Measurements from ENCODE around the gene PAX2.

The PAX2 gene

GRCh38 chr10:100836891-100837290 lies 91.5 kb downstream of the PAX2 start:
- TF ChIP-seq, protein P1, sequence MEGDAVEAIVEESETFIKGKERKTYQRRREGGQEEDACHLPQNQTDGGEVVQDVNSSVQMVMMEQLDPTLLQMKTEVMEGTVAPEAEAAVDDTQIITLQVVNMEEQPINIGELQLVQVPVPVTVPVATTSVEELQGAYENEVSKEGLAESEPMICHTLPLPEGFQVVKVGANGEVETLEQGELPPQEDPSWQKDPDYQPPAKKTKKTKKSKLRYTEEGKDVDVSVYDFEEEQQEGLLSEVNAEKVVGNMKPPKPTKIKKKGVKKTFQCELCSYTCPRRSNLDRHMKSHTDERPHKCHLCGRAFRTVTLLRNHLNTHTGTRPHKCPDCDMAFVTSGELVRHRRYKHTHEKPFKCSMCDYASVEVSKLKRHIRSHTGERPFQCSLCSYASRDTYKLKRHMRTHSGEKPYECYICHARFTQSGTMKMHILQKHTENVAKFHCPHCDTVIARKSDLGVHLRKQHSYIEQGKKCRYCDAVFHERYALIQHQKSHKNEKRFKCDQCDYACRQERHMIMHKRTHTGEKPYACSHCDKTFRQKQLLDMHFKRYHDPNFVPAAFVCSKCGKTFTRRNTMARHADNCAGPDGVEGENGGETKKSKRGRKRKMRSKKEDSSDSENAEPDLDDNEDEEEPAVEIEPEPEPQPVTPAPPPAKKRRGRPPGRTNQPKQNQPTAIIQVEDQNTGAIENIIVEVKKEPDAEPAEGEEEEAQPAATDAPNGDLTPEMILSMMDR (conservative IDR thresholded peaks at IDR 0.05) = no peak
- H3K27ac ChIP-seq = no peak overlapping the region

GRCh38 chr10:100837300-100837699 lies 91.9 kb downstream of the PAX2 start:
- TF ChIP-seq, protein P1 (conservative IDR thresholded peaks at IDR 0.05) = no peak
- no peak overlapping the region for H3K27ac ChIP-seq

- H3K27ac ChIP-seq = no peak overlapping the region
- TF ChIP-seq, protein P1 (conservative IDR thresholded peaks at IDR 0.05) = no peak
Measured at GRCh38 chr10:100838986-100839385, 93.6 kb downstream of the PAX2 start.

DNA sequence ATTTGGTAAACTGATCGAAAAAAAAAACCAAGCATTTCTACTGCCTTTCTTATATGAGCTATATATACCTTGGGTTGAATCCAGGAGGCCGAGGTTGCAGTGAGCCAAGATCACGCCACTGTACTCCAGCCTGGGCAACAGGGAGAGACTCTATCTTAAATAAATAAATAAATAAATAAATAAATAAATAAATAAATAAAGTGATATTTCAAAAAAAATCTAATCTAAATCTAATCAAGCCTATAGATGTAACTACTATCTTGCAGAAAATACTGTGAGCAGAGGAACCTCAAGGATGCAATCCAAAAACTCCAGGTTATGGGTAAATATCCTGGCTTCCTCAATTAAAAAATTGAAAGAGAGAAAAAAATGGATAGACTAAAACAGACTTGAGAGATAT lies 96.1 kb downstream of the PAX2 start:
- TF ChIP-seq, protein P1 (conservative IDR thresholded peaks at IDR 0.05) = no peak
- no peak overlapping the region for H3K27ac ChIP-seq

DNA sequence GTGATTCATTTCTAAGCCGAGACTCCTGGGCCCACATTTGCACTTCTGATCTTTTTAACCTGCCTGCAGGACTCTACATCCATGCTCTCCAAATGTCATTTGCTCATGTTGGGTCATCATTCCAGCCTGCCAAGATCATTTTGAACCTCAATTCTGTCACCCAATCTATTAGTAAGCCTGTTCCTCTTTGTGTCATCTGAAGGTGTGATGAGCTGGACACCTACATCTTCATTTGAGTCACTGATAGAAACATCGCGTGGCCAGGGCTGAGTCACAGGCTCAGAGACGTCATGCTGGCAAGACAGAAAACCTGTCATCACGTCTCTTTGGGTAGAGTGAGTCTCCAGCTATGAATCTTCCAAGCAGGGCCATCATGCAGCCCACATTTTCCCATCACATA lies 102.1 kb downstream of the PAX2 start:
- H3K27ac ChIP-seq = no peak overlapping the region
- TF ChIP-seq, protein P1 (conservative IDR thresholded peaks at IDR 0.05) = no peak

GRCh38 chr10:100848770-100849169 lies 103.4 kb downstream of the PAX2 start:
- no peak overlapping the region for H3K27ac ChIP-seq
- TF ChIP-seq, protein P1 (conservative IDR thresholded peaks at IDR 0.05) = no peak

- TF ChIP-seq, protein P1 (conservative IDR thresholded peaks at IDR 0.05) = no peak
- H3K27ac ChIP-seq = no peak overlapping the region
Measured at GRCh38 chr10:100858261-100858660, 112.9 kb downstream of the PAX2 start.

Data from VCaP (cell line).